NCI-H460 (cell line): Measurements from ENCODE around the gene TMED4. TPM values are rescaled to one million over a fixed set of nuclear protein-coding genes. Genes with fewer than 3 reads are reported as not detected.
"Not testable (repeated sequence)": the region's sequence is repeated elsewhere in the genome, so short reads cannot be mapped to it uniquely, and the experiment has no call there.

Source experiments
- DNase-seq: peaks from one replicate; pipeline ENCODE4 v3.0.0-alpha.2; 2016; ENCODE audit warnings: low read depth; ENCODE audit errors: extremely low read depth
- total RNA-seq: library from RNA; depleted of rRNA; stranded (reverse); fragments of >200 nt; shearing (Covaris generic); gene quantifications from 2 replicates; pipeline ENCODE4 v1.2.3, GENCODE V29; 2014

Gene TMED4
- total RNA-seq, 1 experiment from 2014 or later: 135 TPM

DNA sequence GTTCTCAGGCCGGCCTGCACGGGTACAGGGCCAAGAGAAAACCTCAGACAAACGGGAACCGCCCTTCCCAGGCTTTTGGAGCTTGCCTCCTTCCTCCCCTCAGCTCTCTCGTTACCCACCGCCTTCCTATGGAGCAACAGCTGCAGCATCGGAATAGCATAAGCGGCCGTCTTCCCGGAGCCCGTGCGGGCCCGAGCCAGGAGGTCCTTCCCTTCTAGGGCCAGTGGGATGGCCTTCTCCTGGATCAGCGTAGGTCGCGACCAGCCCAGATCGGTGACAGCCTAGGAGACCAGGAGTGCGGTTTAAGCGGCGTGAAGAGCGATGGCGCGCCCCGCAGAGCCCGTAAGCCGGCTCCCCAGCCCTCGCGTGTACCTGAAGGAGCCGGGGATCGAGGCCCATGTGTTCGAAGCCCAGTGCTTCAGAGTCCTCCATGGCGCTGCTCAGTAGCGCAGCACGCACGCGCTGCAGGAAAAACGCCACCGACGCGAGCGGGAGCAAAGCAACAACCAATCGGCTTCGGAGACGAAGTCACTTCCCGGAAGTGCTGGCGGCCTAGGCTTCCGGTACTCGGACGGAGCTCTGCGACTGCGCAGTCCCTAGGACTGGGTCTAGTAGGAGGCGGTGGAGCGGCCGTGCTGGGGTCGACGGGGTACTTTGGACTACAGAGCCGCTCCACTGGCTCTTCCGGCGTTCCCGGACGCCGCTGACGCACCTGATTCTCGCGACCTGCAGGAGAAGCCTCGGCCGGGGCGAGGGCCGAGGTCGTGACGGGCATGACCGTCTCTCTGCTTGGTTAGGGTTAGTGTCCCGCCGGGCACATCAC lies 8.4 kb downstream of the TMED4 start, which contains the start of gene DDX56:
DDX56 (minus strand) TSS at position 445 of the 823 bp plus-strand sequence; CDS start at position 432, 13 bp downstream.
- DNase-seq: peak; percentile 94

- no peak for DNase-seq
Observed at GRCh38 chr7:44572771-44573170, 9.3 kb downstream of the TMED4 start.

DNA sequence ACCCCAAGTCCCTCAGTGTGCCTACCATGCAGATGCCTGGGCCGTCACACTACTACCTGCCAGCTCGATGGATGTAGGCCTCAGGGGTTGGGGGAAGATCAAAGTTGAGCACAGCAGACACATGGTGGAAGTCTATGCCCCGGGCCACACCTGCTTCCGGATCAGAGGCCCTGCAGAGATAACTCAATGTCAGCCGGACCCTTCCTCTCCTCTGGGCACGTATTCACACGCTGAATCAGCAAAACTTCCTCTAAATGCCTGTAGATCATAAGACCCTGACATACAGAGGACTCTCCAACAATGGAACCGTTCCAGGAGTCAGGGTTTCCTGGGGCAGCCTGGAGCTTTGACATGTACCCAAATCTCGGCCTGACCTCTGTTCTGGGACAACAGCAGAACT lies 12.1 kb downstream of the TMED4 start:
- DNase-seq: no peak

- no peak for DNase-seq
Observed at GRCh38 chr7:44568771-44569560, 13.1 kb downstream of the TMED4 start.

DNA sequence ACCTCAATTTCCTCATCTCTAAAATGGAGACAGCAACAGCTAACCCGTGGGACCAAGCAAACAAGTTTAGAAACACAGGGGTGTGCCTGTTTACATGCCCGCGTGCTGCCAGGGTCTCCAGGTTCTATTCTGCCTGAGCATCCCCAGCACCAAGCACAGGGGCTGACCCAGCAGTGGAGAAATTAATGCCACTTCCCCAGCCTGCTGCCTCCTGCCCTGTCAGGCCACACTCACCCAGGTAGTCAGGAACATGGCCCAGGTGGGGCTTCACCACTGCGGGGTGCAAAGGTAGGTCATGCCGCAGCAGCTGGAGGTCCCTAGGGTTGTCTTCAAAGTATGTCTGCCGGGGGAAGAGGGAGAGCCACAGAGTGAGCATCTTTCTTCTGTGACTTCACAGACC lies 14.1 kb downstream of the TMED4 start:
- DNase-seq: no peak

- DNase-seq: no peak
Observed at GRCh38 chr7:44566680-44567079, 15.4 kb downstream of the TMED4 start.

GRCh38 chr7:44565795-44566559 lies 16.1 kb downstream of the TMED4 start:
- no peak for DNase-seq

GRCh38 chr7:44565097-44565794 lies 16.8 kb downstream of the TMED4 start:
- DNase-seq: peak; percentile 53

DNA sequence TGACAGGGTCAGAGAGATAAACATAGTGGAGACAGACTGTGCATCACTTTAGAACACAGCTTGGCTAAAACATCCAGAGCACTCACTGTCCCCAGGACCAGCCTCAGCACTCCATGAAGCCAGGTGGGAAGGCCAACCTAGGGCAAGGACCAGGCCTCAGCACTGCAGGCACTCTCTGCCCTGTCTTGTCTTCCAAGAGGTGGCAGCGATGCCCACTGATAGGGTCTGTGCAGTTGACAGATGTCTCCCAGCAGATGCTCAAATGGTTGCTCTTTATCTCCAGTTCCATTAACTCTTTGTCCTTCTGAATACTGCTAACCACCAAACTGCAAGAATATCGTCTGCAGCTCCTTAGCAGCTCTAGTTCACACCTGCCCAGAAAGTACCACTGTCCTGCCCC lies 17.4 kb downstream of the TMED4 start:
- DNase-seq: no peak

DNA sequence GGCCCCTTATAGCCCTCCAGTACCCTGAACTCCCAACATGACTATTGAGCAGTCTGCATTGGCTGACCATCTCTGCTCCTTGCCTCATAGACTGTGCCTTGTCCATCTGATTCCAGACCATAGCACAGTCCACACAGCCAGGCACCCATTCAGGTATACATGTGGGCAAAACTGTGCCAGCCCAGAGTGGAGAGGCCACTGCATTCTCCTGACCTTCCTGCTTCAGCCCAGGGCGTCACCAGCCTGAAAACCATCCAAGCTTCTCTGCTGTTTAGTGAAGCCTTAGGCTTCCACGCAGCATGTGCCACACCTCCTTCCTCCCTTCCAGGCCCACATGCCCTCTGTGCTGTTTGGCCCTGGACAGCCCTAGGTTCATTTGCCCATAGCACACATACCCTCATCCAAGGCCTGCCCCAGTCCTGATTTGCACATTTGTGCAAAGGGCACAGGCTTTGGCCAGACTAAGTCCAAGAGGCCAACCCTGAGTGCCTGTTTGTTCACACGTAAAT lies 18.8 kb downstream of the TMED4 start:
- DNase-seq: no peak

- DNase-seq: not testable (repeated sequence)
Observed at GRCh38 chr7:44562622-44562962, 19.4 kb downstream of the TMED4 start.

DNA sequence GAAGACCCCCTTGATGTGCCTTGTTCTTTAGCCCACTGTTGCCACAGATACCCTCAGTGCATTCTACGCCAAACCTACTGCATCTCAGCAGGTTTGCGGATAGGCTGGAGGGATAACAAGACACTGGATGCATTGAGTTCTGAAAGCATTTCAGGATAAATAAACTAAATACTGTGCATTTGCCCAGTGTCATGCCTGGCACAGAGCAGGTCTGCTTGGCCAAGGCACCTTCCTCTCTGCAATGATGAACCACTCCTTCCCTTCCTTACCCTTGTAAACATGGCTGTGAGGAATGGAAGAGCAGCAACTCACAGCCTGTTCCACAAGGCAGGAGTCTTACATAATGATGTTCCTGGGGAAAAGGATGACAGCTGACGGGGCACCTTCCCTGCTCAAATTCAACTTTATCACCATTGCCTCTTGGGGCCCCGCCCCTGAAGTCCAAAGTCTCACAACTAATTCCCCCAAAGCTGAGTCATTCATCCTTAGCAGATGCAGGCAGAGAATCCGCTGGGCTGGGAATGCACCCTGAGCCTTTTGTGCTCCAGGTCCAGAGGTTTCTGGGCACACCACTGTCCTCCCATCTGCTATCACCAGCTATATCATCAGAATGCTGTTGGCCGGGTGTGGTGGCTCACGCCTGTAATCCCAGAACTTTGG lies 19.9 kb downstream of the TMED4 start:
- DNase-seq: peak; percentile 32

DNA sequence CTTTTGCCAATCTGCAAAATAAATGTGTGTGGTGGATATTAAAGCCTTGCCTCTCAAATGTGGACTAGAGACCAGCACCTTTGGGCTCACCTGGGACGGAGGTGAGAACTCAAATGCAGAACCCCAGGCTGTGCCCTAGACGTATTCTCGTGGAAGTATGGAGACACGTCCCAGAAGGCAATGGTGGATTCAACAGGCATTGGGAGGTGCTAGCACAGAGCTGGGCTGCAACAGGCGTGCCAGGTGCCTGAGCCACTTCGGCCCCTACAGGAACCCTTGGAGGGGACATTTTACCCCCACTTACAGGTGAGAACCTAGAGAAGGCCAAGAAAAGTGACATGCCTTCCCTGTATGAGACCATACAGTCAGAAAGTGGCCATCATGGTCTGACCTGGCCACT lies 20.6 kb downstream of the TMED4 start:
- no peak for DNase-seq

GRCh38 chr7:44559485-44559884 lies 22.5 kb downstream of the TMED4 start:
- no peak for DNase-seq

DNA sequence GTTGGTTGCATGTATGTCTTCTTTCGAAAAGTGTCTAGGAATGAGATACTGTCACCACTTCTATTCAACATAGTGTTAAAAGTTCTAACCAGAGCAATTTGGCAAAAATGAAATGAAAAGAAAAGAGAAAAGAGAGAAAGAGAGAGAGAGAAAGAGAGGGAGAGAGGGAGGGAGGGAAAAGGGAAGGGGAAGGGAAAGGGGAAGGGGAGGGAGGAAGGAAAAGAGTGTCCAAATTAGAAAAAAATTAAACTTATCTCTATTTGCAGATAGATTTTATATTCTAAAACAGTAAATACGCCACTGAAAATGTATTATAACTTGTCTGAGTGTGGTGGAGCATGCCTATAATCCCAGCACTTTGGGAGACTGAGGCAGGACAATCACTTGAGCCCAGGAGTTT lies 24.5 kb downstream of the TMED4 start:
- DNase-seq: no peak

- DNase-seq: no peak
Observed at GRCh38 chr7:44555350-44555749, 26.7 kb downstream of the TMED4 start.

DNA sequence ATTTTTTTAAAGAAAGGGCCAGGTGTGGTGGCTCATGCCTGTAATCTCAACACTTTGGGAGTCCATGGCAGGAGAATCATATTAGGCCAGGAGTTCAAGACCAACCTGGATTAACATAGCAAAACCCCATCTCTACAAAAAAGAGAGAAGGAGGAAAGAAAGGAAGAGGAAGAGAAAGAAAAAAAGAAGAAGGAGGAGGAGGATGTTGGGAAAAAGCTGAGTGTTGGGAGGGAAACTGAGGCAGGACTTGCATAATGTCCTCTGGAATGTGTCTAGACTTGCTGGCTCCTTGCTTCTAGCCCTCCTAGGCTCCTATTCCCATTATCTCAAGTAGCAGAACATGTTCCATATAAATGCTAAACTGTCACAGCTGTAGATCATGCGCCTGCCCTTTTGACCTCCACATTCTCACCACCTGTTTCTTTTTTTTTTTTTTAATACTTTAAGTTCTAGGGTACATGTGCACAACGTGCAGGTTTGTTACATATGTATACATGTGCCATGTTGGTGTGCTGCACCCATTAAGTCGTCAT lies 29.5 kb downstream of the TMED4 start:
- DNase-seq: not testable (repeated sequence)

DNA sequence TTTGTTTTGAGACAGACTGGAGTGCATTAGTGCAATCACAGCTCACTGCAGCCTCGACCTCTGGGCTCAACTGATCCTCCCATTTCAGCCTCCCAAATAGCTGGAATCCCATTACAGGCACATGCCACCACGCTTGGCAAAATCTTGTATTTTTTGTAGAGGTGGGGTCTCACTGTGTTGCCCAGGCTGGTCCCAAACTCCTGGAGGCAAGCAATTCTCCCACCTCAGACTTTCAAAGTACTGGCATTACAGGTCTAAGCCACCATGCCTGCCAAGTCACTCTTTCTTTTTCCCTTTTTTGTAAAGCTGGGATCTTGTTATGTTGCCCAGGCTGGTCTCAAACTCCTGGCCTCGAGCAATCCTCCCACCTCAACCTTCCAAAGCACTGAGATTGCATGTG lies 32.6 kb downstream of the TMED4 start:
- no peak for DNase-seq

DNA sequence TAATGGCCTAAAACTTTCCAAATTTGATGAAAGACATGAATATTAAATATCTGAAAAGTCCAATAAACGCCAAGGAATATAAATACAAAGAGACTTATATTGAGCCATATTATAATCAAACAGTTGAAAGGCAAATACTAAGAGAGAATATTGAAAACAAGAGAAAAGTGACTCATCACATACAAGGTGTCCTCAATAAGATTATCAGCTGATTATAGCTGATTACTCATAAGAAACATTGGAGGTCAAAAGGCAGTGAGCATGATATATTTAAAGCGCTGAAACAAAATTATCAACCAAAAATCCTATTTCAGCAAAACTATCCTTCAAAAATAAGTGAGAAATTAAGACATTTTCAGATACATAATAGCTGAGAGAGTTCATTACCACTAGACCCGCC lies 33.1 kb downstream of the TMED4 start:
- no peak for DNase-seq
